ENCODE measurements around the gene WT1.

GRCh38 chr11:32428665-32429303, 6.6 kb downstream of the WT1 start:
- TF ChIP-seq, protein P1, sequence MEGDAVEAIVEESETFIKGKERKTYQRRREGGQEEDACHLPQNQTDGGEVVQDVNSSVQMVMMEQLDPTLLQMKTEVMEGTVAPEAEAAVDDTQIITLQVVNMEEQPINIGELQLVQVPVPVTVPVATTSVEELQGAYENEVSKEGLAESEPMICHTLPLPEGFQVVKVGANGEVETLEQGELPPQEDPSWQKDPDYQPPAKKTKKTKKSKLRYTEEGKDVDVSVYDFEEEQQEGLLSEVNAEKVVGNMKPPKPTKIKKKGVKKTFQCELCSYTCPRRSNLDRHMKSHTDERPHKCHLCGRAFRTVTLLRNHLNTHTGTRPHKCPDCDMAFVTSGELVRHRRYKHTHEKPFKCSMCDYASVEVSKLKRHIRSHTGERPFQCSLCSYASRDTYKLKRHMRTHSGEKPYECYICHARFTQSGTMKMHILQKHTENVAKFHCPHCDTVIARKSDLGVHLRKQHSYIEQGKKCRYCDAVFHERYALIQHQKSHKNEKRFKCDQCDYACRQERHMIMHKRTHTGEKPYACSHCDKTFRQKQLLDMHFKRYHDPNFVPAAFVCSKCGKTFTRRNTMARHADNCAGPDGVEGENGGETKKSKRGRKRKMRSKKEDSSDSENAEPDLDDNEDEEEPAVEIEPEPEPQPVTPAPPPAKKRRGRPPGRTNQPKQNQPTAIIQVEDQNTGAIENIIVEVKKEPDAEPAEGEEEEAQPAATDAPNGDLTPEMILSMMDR (IDR thresholded peaks at IDR 0.05): no peak
- TF ChIP-seq GRHL2 (CRISPR knock-in tag; IDR thresholded peaks at IDR 0.05; ENCODE audit: insufficient replicate concordance, severe bottlenecking) (no peak), USF1 (CRISPR knock-in tag; IDR thresholded peaks at IDR 0.05) (no peak), ATF1 (CRISPR knock-in tag; IDR thresholded peaks at IDR 0.05) (no peak), IRF2 (CRISPR knock-in tag; IDR thresholded peaks at IDR 0.05; ENCODE audit: borderline replicate concordance, low read depth) (no peak), MYBL2 (CRISPR knock-in tag; IDR thresholded peaks at IDR 0.05) (no peak), KAT7 (CRISPR knock-in tag; IDR thresholded peaks at IDR 0.05; ENCODE audit: borderline replicate concordance) (no peak), NR2C2 (CRISPR knock-in tag; IDR thresholded peaks at IDR 0.05) (no peak)
- TF ChIP-seq, protein P2, sequence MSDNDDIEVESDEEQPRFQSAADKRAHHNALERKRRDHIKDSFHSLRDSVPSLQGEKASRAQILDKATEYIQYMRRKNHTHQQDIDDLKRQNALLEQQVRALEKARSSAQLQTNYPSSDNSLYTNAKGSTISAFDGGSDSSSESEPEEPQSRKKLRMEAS (CRISPR knock-in tag; IDR thresholded peaks at IDR 0.05): no peak
- TF ChIP-seq, protein P3, sequence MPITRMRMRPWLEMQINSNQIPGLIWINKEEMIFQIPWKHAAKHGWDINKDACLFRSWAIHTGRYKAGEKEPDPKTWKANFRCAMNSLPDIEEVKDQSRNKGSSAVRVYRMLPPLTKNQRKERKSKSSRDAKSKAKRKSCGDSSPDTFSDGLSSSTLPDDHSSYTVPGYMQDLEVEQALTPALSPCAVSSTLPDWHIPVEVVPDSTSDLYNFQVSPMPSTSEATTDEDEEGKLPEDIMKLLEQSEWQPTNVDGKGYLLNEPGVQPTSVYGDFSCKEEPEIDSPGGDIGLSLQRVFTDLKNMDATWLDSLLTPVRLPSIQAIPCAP (CRISPR knock-in tag; IDR thresholded peaks at IDR 0.05): no peak
- TF ChIP-seq, protein P4, sequence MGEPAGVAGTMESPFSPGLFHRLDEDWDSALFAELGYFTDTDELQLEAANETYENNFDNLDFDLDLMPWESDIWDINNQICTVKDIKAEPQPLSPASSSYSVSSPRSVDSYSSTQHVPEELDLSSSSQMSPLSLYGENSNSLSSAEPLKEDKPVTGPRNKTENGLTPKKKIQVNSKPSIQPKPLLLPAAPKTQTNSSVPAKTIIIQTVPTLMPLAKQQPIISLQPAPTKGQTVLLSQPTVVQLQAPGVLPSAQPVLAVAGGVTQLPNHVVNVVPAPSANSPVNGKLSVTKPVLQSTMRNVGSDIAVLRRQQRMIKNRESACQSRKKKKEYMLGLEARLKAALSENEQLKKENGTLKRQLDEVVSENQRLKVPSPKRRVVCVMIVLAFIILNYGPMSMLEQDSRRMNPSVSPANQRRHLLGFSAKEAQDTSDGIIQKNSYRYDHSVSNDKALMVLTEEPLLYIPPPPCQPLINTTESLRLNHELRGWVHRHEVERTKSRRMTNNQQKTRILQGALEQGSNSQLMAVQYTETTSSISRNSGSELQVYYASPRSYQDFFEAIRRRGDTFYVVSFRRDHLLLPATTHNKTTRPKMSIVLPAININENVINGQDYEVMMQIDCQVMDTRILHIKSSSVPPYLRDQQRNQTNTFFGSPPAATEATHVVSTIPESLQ (CRISPR knock-in tag; IDR thresholded peaks at IDR 0.05): no peak
- TF ChIP-seq, protein P5, sequence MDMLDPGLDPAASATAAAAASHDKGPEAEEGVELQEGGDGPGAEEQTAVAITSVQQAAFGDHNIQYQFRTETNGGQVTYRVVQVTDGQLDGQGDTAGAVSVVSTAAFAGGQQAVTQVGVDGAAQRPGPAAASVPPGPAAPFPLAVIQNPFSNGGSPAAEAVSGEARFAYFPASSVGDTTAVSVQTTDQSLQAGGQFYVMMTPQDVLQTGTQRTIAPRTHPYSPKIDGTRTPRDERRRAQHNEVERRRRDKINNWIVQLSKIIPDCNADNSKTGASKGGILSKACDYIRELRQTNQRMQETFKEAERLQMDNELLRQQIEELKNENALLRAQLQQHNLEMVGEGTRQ (CRISPR knock-in tag; IDR thresholded peaks at IDR 0.05): no peak
- TF ChIP-seq, protein P6, sequence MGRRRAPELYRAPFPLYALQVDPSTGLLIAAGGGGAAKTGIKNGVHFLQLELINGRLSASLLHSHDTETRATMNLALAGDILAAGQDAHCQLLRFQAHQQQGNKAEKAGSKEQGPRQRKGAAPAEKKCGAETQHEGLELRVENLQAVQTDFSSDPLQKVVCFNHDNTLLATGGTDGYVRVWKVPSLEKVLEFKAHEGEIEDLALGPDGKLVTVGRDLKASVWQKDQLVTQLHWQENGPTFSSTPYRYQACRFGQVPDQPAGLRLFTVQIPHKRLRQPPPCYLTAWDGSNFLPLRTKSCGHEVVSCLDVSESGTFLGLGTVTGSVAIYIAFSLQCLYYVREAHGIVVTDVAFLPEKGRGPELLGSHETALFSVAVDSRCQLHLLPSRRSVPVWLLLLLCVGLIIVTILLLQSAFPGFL (CRISPR knock-in tag; IDR thresholded peaks at IDR 0.05; ENCODE audit: borderline replicate concordance): no peak
